Prostate gland (tissue), 2 donors: ENCODE results near the gene TRIO.

Experiments
- POLR2A ChIP-seq: fragments of 450-650 bp; IDR thresholded peaks from one replicate; pipeline ENCODE4 v1.6.1; 2016; ENCODE audit warnings: antibody characterized with exemption, mild to moderate bottlenecking
- POLR2AphosphoS5 ChIP-seq: sonication (generic); formaldehyde crosslinking; IDR thresholded peaks from one replicate; pipeline ENCODE4 v1.6.1; 2017; ENCODE audit warnings: antibody characterized with exemption
- TF ChIP-seq, protein P1 (sequence below), 4 experiments: fragments of 200-600 bp in 2 of 4; fragments of 450-650 bp in 2 of 4; sonication (generic) in 2 of 4; IDR thresholded peaks; 1 replicate in 3 of 4; 2 replicates in 1 of 4; pipeline ENCODE4 v1.5.1; 2016 to 2019; ENCODE audit warnings: antibody characterized with exemption in 4 of 4, mild to moderate bottlenecking in 2 of 4, moderate library complexity in 2 of 4

- TF ChIP-seq POLR2AphosphoS5: no peak
- TF ChIP-seq POLR2A: no peak
- TF ChIP-seq, protein P1, sequence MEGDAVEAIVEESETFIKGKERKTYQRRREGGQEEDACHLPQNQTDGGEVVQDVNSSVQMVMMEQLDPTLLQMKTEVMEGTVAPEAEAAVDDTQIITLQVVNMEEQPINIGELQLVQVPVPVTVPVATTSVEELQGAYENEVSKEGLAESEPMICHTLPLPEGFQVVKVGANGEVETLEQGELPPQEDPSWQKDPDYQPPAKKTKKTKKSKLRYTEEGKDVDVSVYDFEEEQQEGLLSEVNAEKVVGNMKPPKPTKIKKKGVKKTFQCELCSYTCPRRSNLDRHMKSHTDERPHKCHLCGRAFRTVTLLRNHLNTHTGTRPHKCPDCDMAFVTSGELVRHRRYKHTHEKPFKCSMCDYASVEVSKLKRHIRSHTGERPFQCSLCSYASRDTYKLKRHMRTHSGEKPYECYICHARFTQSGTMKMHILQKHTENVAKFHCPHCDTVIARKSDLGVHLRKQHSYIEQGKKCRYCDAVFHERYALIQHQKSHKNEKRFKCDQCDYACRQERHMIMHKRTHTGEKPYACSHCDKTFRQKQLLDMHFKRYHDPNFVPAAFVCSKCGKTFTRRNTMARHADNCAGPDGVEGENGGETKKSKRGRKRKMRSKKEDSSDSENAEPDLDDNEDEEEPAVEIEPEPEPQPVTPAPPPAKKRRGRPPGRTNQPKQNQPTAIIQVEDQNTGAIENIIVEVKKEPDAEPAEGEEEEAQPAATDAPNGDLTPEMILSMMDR (IDR thresholded peaks at IDR 0.05): no peak
Measured at GRCh38 chr5:14217587-14217986, 74.4 kb downstream of the TRIO start.
